SK-MEL-5 (cell line): ENCODE measurements around the gene GJB2. TPM values are rescaled to one million over a fixed set of nuclear protein-coding genes. Genes with fewer than 3 reads are reported as not detected.
"Not testable (repeated sequence)": the region's sequence is repeated elsewhere in the genome, so short reads cannot be mapped to it uniquely, and the experiment has no call there.

Experiments used
- DNase-seq: peaks from one replicate; pipeline ENCODE4 v3.0.0-alpha.2; 2016; ENCODE audit warnings: low read depth, low spot score
- in situ Hi-C: cut with HindIII; loops from 2 replicates; pipeline ENCODE4 v1.10.0; 2016; ENCODE audit warnings: low sequenced_read_pairs, high pct_unique_total_duplicates, low pct_unique_long_range_greater_than_20kb
- total RNA-seq: library from RNA; depleted of rRNA; stranded (reverse); fragments of >200 nt; shearing (Covaris generic); gene quantifications from 2 replicates; pipeline ENCODE4 v1.2.3, GENCODE V29; 2014

Gene GJB2
- total RNA-seq, 1 experiment from 2014 or later, result not detected

GRCh38 chr13:20156702-20157101 is 36.0 kb downstream of the GJB2 start:
- in situ Hi-C loops, result no loop called here
- DNase-seq, result no peak

GRCh38 chr13:20153290-20153689 is 39.4 kb downstream of the GJB2 start:
- in situ Hi-C loops, result not testable (repeated sequence)

GRCh38 chr13:20151612-20152011 is 41.1 kb downstream of the GJB2 start:
- in situ Hi-C loops, result no loop called here
- no peak for DNase-seq

More at GRCh38 chr13:20153290-20153689, 39.4 kb downstream of the GJB2 start:
- DNase-seq, result not testable (repeated sequence)

GRCh38 chr13:20151016-20151415 is 41.7 kb downstream of the GJB2 start:
- DNase-seq, result no peak
- in situ Hi-C loops, result no loop called here

GRCh38 chr13:20150561-20150960 is 42.2 kb downstream of the GJB2 start:
- no peak for DNase-seq
- in situ Hi-C loops, result no loop called here

DNA sequence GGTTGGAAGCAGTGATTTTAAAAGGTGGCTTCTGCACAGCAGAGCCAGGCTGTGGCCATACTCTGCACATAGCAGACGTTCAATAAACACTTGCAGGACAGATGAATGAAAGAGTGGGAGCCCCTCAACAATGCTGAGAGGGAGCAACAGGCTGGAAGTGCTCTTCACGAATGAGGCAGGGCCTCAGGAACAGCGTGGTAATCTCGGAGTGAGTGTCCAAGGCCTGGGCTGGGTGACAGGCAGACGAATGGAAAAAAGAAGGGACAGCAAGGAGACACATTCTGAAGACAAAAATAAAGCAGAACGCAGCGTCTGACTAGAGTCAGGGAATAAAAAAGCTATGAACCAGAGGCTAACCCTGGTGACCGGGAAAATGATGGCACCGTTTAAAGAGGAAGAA is 43.0 kb downstream of the GJB2 start:
- no peak for DNase-seq
- in situ Hi-C loops, result no loop called here

DNA sequence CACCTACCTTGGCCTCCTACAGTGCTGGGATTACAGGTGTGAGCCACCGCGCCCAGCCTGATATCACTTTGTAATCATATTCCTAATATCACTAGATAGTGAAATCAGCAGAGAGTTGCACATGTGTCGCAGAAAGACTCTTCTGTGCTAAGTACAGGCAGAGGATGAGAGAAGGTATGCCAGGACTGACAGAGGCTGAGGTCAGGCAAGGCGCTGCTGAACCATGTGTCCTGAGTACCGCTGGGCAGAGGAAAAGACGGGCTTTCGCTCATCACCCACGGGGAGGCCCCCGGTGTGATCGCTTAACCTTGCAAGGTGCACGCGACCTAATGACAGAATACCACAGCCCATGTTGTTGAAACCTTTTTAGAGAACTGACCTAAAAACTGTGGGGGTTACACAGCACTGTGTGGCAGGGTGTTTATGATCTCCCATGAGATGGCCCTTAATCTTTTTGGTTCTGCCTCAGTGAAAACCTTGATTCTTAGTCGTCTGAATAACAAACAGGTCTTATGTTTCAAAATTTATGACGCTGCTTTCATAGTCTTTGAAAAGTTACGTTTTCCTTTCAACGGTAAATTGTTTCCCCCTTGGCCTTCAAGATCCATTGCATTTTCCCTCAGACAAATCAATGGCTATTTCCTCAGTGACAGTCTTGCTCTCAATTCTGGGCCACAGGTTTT is 44.1 kb downstream of the GJB2 start:
- DNase-seq, result no peak
- in situ Hi-C loops, result no loop called here

DNA sequence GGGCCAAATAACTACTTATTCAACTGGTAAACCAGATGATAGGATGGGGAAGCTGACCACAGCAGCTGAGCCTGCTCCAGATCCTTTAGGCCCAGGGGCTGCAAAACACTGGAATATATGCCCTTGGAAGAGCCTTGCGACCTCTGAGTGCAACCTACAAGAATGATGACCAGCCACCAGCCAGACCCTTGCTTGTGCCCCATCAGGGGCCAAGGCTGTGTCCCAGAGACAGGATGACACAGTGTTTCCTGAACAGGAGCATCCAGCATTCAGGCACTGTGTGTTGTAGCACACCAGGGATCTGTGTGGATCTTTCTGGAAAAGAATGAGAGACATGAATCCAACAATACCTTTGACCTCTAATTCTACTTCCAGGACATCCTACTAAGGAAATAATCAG is 46.4 kb downstream of the GJB2 start:
- in situ Hi-C loops, result no loop called here

GRCh38 chr13:20145521-20145920 is 47.2 kb downstream of the GJB2 start:
- in situ Hi-C loops, result no loop called here
- no peak for DNase-seq

More for the DNA sequence above, 46.4 kb downstream of the GJB2 start:
- DNase-seq, result no peak

DNA sequence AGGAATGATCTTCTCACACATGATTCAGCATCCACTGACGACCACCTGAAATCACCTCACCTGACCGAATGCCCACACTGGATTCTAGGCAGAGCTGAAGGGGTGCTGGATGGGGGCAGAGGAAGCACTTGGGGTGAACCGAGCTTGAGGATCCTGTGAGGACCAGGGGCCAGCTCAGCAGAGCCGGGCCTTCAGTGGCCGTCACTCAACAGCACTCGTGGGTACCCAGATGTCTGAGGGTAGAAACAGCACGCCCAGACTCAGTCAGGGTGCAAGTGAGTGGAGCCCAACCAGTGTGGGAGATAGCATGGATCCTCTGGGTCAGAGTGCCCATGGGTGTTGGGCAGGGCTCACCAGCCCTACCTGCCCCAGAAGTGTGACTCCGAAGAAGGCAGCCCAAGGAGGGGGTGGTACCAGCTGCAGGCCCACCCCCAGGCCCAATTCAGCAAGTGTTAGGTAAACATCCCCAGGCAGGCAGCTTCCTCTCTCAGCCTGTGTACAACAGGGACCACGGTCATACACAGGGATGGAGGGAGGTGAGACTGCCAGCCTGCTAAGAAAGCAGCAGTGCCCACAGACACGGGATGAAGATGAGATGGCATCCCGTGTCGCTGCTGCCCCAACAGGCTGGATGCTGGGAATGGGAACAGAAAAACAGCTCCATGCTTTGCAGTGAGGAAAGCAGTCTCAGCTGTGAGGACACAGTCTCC is 48.4 kb downstream of the GJB2 start:
- in situ Hi-C loops, result no loop called here
- no peak for DNase-seq

DNA sequence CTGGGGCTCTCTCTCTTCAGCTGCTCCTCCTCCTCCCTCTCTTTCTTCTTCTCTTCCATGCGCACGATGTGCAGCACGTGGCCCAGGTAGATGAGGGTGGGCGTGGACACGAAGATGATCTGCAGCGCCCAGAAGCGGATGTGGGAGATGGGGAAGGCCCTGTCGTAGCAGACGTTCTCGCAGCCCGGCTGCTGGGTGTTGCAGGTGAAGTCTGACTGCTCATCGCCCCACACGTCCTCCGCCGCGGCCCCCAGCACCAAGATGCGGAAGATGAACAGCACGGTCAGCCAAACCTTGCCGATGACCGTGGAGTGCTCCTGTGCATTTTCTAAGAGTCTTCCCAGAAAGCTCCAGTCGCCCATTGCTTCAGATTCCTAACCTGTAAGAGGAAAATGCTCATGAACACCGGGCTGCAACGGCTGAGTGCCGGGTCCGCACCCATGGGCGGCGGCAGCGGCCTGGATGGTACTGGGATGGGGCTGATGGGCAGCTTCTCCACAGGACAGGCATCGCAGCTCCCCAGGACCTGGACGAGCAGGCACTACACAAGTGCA is 49.7 kb downstream of the GJB2 start:
- DNase-seq, result no peak
- in situ Hi-C loops, result no loop called here

DNA sequence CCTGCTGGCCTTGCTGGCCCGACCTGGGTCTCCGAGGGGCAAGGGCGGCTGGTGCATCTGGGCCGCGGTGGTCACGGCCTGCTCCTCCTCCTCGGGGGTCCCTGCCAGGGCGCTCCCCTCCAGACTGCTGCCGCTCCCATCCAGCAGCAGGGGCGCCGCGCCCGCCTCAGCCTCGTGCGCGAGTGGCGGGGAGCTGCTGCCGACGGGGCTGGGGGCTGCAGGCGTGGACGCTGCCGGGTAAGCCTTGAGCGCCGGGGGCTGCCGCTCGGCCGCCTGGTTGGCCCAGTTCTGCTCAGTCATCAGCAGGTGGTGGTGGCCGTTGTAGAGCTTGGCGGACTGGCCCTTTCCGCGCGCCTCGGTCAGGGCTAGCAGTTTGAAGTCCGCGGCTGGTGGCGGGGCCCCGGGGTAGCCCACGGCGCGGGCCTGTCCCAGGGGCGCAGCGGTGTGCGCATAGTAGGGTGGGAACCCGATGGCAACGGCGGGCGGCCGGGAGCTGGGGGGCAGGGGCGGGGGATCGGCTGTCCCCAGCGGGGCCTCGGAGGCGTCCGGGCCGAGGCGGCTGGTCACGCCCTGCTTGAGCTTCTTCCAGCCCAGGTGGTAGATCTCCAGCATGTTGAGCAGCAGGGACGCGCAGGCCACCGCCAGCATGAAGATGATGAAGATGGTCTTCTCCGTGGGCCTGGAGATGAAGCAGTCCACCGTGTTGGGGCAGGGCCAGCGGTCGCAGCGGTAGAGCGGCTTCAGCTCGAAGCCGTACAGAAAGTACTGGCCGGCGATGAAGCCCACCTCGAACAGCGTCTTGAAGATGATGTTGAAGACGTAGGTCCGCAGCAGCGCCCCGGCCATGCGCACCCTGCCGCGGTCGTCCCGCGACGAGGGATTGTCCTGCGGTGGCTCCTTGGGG is 50.5 kb downstream of the GJB2 start:
- no peak for DNase-seq
- in situ Hi-C loops, result no loop called here

DNA sequence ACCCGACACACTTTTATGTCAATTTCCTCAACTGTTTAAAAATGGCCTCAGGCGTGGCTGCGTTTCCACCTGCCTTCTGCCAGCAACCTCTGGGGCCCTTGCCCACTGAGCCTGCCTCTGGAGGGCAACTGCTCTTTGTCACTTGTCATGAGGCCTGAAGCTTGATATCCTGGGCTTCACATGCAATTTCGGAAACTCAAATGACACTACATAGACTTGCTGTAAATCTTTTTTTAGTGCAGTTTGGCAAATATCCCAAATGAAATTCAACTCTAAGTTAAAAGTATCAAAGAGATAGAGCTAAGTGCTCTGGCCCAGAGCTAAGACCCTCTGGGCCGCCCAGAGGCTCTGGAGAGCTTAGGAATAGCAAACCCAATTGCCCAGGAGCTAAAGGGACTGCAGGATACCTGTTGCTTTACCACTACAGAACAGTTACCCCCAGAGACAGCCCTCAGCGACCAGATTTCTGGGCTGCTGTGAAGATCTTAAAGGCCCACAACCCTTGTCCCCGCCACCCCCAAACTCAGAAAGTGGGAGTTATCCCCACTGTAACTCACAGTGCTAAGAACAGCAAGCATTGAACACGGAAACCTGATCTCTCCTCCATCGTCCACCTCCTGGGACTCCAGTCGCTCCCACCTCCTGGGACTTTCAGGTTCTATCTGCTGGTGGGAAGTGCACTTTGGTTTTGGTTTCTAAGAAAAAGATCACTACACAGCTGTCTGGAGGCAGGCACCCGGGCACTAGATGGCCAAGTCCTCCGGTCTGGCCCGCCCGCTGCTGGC is 51.3 kb downstream of the GJB2 start:
- no peak for DNase-seq
- in situ Hi-C loops, result no loop called here

DNA sequence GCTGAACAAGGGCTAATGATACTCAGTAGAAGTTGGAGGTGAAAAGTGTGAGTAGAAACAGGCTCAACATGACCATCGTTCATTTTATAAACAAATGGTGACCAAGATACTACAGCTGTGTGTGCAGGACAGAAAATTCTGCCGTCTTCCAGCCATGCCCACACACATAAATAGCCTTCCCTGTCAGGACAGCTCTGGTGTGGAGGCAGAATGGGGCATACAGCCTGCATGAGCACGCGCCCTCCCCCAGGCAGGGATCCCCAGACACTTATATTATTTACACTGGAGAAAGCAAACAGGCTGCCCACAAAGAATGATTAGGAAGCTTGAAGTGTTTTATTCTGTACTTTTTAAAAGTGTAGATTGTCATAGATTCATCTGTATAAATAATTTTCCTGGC is 52.3 kb downstream of the GJB2 start:
- in situ Hi-C loops, result no loop called here
- DNase-seq, result no peak

DNA sequence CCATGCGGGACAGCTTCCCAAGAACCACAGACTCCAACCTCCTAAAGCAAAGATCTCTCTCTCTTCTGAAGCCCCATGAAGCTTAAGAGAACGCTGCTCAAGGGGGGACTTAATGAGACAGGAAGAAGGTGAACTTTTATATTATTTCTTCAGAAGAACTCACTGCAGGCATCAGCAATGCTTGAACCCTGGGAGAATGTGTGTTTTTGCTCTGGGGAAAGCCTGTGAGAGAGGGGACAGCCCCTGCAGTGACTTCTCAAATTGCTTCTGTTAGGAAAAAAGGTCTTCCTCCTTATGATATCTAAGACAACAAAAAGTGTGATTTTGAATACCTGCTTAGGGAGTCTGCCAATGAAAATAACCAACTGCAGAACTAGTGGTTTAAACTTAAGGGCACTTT is 54.9 kb downstream of the GJB2 start:
- in situ Hi-C loops, result no loop called here
- DNase-seq, result no peak
